HG03378 (cell line): ENCODE measurements around the gene ZNF860.
"Not testable (repeated sequence)": the region's sequence is repeated elsewhere in the genome, so short reads cannot be mapped to it uniquely, and the experiment has no call there.

Experiments
- ATAC-seq: cut with Tn5 transposase; IDR thresholded peaks from one replicate; pipeline ENCODE4 v1.9.1; 2021; ENCODE audit warnings: mild to moderate bottlenecking, moderate library complexity; ENCODE audit not compliant: unreplicated experiment

ZNF860 gene

DNA sequence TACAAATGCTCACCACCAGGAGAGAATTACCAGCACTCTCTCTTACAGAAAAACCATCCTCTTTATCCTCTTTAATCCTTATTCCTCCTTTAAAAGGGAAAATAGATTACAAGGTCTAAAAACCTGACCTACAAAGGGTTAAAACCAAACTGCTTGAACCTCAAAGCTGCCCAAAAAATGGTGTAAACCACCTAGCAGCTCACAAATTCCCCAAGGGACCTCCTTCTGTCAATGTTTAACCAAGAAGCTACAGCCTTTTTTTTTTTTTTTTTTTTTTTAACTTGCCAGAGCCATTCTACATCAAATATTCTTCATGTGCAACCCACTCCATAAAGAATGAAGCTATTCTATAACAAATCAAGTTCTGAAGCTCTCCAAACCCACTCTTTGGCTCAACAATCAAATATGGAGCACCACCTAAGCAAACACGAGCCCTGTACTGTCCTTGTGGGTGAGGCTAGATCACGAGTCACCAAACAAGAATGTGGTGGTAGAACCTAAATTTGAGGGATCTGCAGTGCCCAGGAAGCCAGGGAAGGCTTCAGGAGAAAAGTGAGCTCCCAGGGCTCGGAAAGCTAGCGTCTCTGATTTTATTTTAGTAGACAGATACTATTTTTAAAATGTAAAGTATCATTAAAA, 20.6 kb upstream of the ZNF860 start:
- ATAC-seq = peak; percentile 69

DNA sequence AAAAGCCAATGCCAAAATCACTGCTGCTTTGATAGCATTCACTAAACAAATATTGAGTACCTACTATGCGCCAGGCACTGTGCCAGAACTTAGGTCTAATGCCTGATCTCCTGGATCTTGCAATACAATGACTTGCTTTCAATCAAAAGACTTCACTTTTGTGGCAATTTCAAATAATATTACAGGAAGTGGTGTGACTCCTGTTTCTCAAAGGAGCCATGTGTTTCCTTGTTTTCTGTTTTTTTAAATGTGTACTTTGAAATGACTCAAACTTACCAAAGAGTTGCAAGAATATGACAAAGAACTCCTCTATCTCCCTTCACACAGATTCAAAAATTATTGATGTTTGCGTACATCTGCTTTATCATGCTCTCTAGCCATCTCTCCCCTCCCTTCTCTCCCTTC, 18.7 kb upstream of the ZNF860 start:
- ATAC-seq = no peak

DNA sequence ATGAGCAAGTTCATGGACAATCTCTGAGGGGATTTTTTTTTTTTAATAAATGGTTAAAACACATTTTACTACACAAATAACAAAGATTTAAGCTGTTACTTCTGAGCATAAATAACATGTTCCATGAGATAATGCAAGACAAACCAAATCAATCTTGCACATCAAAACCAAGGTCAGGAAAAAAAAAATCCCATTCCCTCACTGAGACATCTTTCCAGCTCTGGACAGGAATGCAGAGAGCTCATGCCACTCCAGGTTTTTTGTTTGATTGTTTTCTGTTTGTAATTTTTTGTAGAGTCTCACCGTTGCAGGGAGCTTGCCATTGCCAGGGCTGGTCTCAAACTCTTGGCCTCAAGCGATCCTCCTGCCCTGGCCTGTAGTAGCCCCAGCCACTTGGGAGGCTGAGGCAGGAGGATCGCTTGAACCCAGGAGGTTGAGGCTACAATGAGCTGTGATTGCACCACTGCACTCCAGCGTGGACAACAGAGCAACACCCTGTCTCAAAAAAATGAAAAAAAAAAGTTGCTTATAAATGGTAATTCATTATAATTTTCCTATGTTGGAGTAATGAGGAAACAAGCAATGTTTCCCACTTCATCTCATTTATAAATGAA, 14.5 kb upstream of the ZNF860 start:
- ATAC-seq = no peak

DNA sequence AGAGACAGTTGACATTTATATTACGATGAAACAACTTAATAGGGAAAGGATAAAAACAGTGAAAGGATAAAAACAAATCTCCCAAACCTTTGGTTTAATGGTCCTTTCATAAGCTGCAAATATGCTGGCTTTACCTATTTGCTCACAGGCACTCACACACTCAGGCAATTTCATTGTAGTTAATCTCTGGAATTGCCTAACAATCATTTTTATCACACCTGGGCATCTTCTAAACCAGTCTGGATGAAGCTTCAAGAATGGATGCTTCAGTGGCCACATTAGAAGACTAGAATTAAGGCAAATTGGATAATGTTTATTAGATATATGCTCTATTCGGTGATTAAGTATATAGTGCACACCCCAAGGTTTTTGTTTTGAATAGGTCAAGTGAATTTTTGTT, 14.0 kb upstream of the ZNF860 start:
- no peak for ATAC-seq

DNA sequence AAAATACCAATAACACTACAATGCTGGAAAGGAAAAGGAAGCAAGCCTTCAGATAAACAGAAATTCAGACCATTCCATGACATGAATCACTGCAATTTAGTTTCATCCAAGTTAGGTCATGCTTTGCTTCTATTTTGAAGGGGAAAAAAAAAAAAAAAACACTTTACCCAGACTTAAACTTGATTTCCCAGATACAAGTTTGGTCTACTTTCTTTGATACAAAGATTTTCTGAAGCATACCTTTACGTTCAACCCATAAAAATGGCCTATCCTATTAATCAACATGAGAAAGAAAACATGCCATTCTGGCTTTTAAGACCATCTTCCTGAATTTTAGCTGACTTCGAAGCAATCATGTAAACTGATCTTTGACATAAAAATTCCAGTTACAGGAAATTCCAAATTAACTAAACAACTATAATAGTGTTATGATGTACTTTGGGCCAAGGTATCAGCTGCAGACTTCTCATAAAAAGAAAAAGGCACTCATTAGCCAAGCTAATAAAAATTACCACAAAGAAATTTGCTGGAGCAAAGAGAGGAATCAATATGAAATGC, 13.1 kb upstream of the ZNF860 start:
- ATAC-seq = no peak

DNA sequence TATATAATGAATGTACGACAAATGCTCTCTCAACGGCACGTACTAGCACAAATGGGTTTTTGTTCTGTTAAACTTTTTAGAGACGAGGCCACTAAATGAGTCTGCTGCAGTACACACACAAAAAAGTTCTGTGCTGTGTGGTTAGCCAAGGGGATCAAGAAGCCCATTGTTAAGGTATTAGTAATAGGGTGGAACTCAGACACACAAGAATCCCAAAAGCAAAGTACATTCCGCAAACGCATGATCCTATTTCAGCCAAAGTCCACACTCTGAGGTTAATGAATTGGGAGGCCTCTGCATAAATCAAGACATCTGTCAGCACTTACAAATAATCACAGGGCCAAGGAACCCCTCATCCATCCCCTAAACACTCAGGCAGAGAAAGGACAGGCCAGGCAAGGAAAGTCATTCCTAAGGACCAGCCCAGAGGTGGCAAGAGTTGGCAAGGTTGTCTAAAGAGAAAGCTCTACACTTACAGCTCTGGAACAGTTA, 12.6 kb upstream of the ZNF860 start:
- ATAC-seq = no peak

DNA sequence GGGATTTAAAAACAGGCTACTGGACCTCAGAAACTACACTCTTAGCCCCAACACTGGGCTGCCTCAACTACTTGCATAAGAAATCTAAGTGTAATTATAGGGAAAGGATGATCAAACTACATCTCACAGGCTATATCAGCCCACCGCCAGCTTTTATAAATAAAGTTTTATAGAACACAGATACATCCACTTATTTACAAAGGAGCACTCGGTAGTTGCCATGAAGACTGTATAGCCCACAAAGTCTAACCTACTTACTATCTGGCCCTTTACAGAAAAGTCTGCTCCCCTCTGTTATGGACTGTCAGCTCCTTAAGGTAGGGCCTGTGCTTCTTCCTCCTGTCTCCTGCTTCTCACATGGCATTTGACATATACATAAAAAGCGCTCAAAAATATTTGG, 9.9 kb upstream of the ZNF860 start:
- ATAC-seq = no peak

DNA sequence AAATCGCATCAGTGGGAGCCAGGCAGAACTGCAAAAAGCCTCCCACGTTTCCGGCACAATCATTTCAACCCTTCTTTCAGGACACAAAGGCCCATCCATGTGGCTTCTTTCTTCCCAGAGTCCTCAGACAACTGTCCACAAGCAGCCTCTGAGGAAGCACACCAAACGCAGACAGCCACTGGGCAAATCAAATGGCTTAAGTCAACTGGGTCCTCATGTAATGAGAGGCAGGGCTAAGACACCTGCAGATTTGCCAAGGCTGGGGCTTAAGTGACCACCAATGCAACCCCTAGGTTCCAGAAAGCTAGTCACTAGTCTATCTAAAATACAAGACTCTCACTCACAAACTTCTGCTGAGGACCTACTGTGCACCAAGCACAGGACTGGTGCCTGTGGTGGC, 8.5 kb upstream of the ZNF860 start:
- ATAC-seq = no peak

DNA sequence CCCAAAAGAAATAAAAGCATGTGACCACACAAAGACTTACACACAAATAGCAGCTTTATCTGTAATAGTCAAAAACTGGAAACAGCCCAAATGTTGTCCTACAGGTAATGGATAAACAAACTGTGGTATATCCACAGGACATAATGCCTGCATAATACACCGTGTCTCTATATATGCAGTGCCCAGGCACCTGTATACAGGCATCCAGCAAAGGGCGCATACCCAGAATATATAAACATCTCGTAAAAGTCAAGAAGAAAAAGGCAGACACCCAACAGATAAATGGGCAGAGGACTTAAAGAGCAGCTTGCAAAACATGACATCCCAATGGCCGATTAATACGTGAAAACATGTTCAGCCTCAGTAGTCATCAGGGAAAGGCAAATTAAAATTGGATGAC, 7.7 kb upstream of the ZNF860 start:
- no peak for ATAC-seq

DNA sequence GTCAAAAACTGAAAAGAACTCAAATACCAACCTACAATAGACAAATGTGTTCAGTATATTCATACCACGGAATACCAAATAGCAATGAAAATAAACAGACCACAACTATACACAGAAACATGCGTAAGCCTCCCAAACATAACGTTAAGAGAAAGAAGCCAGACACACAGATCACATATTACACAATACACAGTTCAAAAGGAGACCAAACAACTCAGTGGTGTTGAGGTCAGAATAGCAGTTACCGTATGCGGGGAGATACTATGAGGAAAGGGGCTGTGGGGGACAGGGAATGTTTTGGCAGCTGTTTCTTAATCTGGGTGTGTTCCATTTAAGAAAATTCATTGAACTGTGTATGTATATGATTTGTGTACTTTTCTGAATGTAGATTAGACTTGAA, 7.1 kb upstream of the ZNF860 start:
- no peak for ATAC-seq

DNA sequence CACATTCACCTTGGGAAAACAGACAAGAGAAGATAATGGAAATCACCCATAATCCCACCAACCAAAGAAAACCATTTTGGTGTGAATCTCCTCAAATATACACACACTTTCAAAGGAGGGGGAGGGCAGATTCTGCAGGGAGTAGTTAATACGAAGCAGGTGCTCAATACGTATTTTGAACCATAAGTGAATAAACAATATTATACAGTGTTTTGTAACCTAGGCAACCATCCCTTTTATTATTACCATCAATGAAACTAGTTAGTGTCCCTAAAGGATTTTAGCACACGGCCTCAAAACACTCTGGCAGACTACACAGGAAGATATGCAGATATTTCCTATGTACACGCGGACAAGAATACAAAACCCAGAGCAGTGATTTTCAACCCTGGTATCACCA, 6.6 kb upstream of the ZNF860 start:
- no peak for ATAC-seq

DNA sequence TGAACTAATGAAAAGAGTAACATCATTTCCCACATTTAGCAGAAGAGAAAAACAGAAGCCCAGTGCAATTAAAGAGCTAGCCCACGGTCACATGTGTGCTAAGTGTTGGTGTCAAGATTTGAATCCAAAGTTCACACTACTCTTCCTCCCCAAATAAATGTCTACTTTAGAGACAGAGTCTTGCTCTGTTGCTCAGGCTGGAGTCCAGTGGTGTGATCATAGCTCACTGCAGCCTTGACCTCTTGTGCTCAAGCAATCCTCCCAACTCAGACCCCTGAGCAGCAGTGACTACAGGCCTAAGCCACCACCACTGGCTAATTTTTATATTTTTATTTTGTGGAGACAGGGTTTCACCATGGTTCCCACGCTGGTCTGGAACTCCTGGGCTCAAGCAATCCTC, 5.2 kb upstream of the ZNF860 start:
- ATAC-seq = no peak

DNA sequence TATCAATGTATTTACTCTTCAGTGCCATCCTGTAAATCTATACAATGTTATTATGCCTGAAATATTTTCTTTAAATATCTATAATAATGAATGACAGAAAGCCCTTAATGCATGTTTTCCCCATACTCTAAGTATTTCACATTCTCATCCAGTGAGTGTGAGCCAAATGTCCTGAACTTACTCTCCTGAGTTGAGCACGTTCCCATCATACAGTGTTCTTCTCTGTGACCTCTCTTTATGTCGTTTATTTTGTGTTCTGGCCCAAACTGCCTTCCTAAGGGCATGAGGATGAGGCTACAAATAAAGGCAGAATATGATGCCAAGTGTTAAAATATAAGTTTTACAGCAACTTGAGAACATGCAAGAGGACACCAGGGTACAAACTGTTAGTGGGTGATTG, 3.8 kb upstream of the ZNF860 start:
- ATAC-seq = no peak

DNA sequence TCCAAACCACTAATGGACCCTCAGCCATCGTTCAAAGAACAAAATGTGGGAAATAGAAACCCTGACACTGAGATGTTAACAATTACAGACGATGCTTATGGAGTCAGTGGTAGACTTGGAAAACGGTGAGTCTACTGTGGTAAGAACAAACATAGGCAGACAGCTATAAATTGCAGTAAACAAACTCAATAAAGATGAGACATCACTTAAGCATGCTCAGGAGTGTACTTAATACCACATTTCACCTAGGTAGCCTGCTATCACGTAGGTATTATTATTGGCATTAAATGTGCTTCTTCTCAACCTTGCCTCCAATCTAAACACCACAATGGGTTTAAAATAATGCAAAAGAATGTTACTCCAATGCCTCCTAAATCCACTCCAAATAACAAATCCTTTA, 3.0 kb upstream of the ZNF860 start:
- no peak for ATAC-seq

DNA sequence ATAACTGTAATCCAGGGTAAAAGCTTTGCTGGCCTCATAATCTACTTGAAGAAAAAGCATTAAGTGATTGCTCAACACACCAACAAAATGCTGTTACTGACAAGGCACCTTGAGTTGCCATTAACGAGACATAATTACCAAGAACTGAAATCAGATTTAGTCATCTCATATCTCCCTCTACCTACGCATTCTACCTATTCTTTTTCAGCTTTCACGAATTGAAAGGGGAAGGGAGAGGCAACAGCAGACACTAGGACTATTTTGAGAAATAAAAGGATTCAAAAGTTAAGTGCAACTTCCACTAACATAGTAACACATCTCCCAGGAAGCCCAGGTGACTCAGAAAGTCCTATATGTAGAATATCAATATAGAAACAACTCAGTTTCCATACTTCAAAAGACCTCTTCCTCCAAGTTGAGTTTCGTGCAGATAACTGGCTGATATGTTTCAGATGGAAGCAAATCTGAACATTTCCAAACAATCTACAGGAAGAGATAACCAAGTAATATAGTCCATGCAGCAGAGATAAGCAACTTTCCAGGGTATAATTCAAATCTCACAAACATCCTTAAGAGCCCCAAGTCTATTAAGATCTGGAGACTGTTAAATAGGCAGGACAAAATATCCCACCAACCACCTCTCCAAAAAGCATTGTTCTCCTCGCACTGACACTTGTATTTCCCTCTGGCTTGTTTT, 2.4 kb upstream of the ZNF860 start:
- ATAC-seq = peak; percentile 79

DNA sequence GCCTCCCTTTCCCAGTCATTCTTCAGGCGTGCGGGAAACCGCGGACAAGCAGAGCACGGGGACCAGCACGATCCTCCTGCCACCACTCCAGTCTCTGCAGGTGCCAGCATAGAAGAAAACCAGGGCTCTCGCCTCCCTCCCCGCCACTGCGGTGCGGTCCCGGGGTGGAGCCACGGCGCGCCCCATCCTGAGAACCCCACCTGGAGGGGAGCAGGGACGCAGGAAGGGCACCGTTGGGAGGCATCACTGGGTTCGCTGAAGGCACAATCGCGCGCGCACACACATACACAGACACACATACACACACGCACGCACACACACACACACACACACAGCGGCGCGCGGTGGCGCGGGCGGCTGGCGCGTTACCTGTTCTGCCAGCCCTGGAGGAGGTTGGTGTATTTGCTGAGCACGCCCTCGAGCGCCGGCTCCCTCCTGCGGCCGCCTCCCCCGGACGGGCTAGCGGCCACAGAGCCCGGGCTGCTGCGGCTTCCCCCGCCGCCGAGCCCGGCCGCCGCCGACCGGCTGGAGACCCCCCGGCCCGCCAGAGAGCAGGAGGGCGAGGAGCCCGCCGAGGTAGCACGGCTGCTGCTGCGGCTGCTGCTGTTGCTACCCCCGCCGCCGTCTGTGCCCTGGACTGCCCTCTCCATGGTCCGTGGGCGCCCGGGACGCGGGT, 882 bp upstream of the ZNF860 start:
- no peak for ATAC-seq

DNA sequence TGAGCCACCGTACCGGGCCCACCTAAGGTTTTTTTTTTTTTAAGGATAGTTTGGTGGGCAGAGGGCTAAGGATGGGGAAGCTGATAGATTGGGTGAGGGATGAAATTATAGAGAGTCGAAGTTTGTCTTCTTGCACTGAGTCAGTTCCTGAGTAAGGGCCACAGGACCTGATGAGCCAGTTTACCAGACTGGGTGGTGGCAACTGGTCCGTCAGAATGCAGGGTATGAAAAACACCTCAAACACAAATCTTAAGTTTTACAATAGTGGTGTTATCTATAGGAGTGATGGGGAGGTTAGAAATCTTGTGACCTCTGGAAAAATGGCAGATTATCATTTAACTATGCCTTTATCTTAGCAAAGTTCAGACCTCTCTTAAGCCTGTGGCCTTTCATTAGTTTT, 2.8 kb downstream of the ZNF860 start:
- ATAC-seq = no peak

DNA sequence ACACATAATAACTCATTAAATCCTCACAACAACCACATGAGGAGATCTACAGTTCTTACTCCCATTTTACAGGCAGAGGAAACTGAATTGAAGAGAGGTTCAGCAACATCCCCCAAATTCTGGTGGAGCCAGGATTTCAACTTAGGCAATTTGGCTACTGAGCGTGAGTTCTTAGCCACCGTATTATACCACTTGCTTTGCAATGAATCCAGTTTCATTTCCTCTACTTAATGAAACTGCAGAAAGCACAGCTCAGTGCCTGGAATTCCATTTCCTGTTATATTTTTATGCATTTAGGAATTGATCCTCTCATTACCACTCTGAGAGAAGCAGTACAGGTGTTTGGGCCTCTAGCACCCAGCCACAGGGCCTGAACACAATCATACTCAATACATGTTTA, 4.3 kb downstream of the ZNF860 start:
- no peak for ATAC-seq

DNA sequence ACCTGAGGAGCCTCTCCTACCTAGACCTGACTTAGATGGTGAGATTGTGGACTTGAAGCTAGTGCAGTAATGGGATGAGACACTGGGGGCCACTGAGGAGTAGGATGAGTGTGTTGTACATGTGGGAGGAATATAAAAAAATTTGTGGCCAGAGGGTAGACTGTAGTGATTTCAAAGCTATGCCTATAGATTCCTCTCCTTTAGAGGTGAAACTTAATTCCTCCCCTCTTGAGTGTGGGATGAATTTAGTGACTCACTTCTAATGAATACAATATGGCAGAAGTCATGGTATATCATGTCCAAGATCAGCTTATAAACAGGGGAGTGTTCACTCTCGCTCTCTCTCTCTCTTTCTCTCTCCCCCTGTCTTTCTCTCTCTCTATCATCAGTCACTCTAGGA, 6.7 kb downstream of the ZNF860 start:
- no peak for ATAC-seq

DNA sequence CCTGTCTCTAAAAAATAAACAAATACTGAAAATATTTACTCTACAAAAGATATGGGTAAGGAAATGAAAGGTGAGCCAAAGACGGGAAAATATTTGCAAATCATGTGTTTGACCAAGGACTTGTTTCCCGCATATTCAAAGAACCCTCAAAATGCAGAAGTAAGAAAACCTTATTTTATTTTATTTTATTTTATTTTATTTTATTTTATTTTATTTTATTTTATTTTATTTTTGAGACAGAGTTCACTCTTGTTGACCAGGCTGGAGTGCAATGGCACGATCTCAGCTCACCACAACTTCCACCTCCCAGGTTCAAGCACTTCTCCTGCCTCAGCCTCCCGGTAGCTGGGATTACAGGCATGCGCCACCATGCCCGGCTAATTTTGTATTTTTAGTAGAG, 11.4 kb downstream of the ZNF860 start:
- ATAC-seq = not testable (repeated sequence)

DNA sequence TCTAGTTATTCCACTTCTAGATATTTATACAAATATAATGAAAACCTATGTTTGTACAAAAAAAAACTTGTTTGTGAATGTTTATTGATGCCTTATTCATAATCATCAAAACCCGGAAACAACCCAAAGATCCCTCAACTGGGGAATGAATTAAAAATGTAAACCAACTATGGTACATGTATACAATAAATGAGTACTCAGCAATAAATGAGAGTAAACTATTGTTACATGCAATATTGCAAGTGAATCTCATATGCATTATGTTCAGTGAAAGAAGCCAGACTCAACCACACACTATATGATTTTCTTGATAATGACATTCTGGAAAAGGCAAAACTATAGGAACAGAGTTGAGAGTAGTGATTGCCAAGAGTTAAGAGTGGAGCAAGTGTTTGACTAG, 12.3 kb downstream of the ZNF860 start:
- ATAC-seq = no peak

DNA sequence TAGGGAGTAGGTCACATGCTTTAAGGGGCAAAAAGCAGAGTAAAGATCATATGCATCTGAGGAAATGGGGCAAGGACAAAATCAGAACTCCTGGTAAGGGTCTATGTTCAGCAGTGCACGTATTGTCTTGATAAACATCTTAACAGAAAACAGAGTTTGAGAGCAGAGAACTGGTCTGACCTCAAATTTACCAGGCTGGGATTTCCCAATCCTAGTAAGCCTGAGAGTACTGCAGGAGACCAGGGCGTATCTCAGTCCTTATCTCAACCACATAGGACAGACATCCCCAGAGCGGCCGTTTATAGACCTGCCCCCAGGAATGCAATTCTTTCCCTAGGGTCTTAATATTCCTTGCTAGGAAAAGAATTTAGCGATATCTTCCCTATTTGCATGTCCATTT, 13.5 kb downstream of the ZNF860 start:
- not testable (repeated sequence) for ATAC-seq
